22Rv1 (cell line): ENCODE results near the gene CBLN2.

Source experiments
- ZFX ChIP-seq: fragments of 450-650 bp; IDR thresholded peaks from 2 replicates; pipeline ENCODE4 v1.6.1; 2017; ENCODE audit warnings: antibody characterized with exemption, borderline replicate concordance
- TF ChIP-seq, protein P1 (sequence below): fragments of 450-650 bp; IDR thresholded peaks from 2 replicates; pipeline ENCODE4 v1.5.1; 2017; ENCODE audit warnings: mild to moderate bottlenecking

DNA sequence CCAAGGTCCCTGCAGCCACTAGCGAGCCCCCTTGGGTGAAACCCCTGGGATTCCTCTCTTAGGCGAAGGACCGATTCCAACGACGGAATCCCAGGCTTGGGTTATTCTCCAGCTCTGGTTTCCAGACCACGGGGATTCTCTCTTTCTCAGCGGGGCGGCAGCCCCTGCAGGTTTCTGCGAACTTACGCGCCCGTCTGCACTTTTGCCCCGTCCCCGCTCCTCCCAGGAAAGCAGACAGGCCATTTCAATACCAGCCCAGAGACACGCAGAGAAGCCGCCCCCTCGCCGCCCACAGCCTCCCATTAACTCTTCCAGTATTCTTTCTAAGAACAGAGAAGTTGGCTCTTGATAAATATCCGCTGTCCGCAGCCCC is 1.2 kb downstream of the CBLN2 start:
- TF ChIP-seq, protein P1, sequence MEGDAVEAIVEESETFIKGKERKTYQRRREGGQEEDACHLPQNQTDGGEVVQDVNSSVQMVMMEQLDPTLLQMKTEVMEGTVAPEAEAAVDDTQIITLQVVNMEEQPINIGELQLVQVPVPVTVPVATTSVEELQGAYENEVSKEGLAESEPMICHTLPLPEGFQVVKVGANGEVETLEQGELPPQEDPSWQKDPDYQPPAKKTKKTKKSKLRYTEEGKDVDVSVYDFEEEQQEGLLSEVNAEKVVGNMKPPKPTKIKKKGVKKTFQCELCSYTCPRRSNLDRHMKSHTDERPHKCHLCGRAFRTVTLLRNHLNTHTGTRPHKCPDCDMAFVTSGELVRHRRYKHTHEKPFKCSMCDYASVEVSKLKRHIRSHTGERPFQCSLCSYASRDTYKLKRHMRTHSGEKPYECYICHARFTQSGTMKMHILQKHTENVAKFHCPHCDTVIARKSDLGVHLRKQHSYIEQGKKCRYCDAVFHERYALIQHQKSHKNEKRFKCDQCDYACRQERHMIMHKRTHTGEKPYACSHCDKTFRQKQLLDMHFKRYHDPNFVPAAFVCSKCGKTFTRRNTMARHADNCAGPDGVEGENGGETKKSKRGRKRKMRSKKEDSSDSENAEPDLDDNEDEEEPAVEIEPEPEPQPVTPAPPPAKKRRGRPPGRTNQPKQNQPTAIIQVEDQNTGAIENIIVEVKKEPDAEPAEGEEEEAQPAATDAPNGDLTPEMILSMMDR = no peak
- no peak for TF ChIP-seq ZFX
